Measurements from ENCODE around the gene TRAPPC3.

- TF ChIP-seq HDAC1 (IDR thresholded peaks at IDR 0.05) (no peak), ZC3H4 (CRISPR knock-in tag; IDR thresholded peaks at IDR 0.05; ENCODE audit: borderline replicate concordance) (no peak), IFI16 (CRISPR knock-in tag; IDR thresholded peaks at IDR 0.05) (no peak)
Observed at GRCh38 chr1:36198641-36199040, 49.4 kb upstream of the TRAPPC3 start.

Data from K562 (cell line).